Lower leg skin (tissue), 3 donors: ENCODE results near the gene FAM171A1.

Source experiments
- POLR2A ChIP-seq, 2 donors: fragments of 450-650 bp; IDR thresholded peaks; one replicate each; pipeline ENCODE4 v1.6.1; 2016 to 2017; ENCODE audit warnings: antibody characterized with exemption in 2 of 2, mild to moderate bottlenecking in 1 of 2, moderate library complexity in 1 of 2
- TF ChIP-seq, protein P1 (sequence below), 3 donors: fragments of 450-650 bp; IDR thresholded peaks; one replicate each; pipeline ENCODE4 v1.5.1; 2016; ENCODE audit warnings: antibody characterized with exemption in 3 of 3, mild to moderate bottlenecking in 3 of 3, moderate library complexity in 2 of 3

DNA sequence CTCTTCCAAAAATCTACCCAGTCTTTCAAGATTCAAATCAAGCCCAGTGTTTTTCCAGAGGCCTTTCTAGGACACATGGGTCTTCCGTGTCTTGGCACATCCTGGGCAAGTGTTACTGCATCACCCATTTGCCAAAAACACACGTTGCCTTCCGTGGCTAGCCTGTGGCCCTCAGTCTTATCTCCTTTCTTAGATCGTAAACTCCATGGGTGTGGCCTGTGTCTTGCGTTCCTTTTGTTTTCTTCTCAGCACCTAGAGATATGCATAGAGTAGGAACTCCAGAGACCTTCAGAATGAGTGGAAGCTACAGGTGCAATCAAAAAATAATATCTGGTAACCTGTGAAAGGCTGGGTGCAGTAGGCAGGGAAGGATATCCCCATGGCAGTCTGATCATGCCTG lies 146.1 kb downstream of the FAM171A1 start:
- TF ChIP-seq, protein P1, sequence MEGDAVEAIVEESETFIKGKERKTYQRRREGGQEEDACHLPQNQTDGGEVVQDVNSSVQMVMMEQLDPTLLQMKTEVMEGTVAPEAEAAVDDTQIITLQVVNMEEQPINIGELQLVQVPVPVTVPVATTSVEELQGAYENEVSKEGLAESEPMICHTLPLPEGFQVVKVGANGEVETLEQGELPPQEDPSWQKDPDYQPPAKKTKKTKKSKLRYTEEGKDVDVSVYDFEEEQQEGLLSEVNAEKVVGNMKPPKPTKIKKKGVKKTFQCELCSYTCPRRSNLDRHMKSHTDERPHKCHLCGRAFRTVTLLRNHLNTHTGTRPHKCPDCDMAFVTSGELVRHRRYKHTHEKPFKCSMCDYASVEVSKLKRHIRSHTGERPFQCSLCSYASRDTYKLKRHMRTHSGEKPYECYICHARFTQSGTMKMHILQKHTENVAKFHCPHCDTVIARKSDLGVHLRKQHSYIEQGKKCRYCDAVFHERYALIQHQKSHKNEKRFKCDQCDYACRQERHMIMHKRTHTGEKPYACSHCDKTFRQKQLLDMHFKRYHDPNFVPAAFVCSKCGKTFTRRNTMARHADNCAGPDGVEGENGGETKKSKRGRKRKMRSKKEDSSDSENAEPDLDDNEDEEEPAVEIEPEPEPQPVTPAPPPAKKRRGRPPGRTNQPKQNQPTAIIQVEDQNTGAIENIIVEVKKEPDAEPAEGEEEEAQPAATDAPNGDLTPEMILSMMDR (IDR thresholded peaks at IDR 0.05): no peak
- TF ChIP-seq POLR2A (IDR thresholded peaks at IDR 0.05): no peak
